Skin of body (tissue), 2 donors: Measurements from ENCODE around the gene HS3ST1. TPM values are rescaled to one million over a fixed set of nuclear protein-coding genes. Genes with fewer than 3 reads are reported as not detected.

Source experiments
- small RNA-seq: library from RNA; depleted of rRNA; stranded (forward); fragments of <200 nt; gene quantifications from one replicate; pipeline ENCODE3, GENCODE V24; 2014; ENCODE audit warnings: low replicate concordance
- total RNA-seq: library from RNA; depleted of rRNA; stranded (reverse); fragments of >200 nt; gene quantifications from one replicate; pipeline ENCODE4 v1.2.3, GENCODE V29; 2014

The HS3ST1 gene
- total RNA-seq, 1 donor from 2014 or later, result 0.69 TPM

Small RNA genes lying within 50 kb of the gene (small RNA-seq; reads per million reads assigned to genes)
- gene MIR572 (not detected), gene RNA5SP156 (not detected)
